GM18520 (cell line): Measurements from ENCODE around the gene ECSIT.
A peak's percentile ranks its signal among the peaks of the same experiment; 100 is the strongest.

Experiments
- ATAC-seq: cut with Tn5 transposase; IDR thresholded peaks from one replicate; pipeline ENCODE4 v1.9.1; 2021; ENCODE audit not compliant: unreplicated experiment

Gene ECSIT

GRCh38 chr19:11551603-11552235 is 22.8 kb upstream of the ECSIT start:
- no peak for ATAC-seq

- ATAC-seq: no peak
Observed at GRCh38 chr19:11550265-11550664, 21.3 kb upstream of the ECSIT start.

- no peak for ATAC-seq
Observed at GRCh38 chr19:11549386-11549953, 20.5 kb upstream of the ECSIT start.

GRCh38 chr19:11547929-11548700 is 19.2 kb upstream of the ECSIT start:
- no peak for ATAC-seq

GRCh38 chr19:11541238-11541637 is 12.3 kb upstream of the ECSIT start:
- ATAC-seq: no peak

- ATAC-seq: no peak
Observed at GRCh38 chr19:11540645-11541044, 11.7 kb upstream of the ECSIT start.

- ATAC-seq: no peak
Observed at GRCh38 chr19:11539495-11540365, 10.8 kb upstream of the ECSIT start.

GRCh38 chr19:11538232-11539036 is 9.5 kb upstream of the ECSIT start, which contains the start of gene CNN1:
Gene CNN1, plus strand, starts transcription at chr19:11538851. Its CDS starts 77 bp downstream, at chr19:11538928.
- ATAC-seq: no peak

- ATAC-seq: peak; percentile 50
Observed at GRCh38 chr19:11535792-11536595, 7.1 kb upstream of the ECSIT start.

GRCh38 chr19:11534948-11535347 is 6.0 kb upstream of the ECSIT start:
- ATAC-seq: no peak

GRCh38 chr19:11534538-11534937 is 5.6 kb upstream of the ECSIT start:
- ATAC-seq: no peak

- ATAC-seq: no peak
Observed at GRCh38 chr19:11530432-11530831, 1.5 kb upstream of the ECSIT start.

- no peak for ATAC-seq
Observed at GRCh38 chr19:11519138-11519537, 9.8 kb downstream of the ECSIT start.

GRCh38 chr19:11513946-11514345 is 15.0 kb downstream of the ECSIT start:
- no peak for ATAC-seq

GRCh38 chr19:11510444-11510843 is 18.5 kb downstream of the ECSIT start:
- no peak for ATAC-seq

- no peak for ATAC-seq
Observed at GRCh38 chr19:11507370-11508078, 21.4 kb downstream of the ECSIT start.

- no peak for ATAC-seq
Observed at GRCh38 chr19:11506967-11507366, 22.0 kb downstream of the ECSIT start.

- ATAC-seq: peak; percentile 4
Observed at GRCh38 chr19:11506101-11506555, 22.8 kb downstream of the ECSIT start.
